ENCODE data around the gene FJX1. TPM values are rescaled to one million over a fixed set of nuclear protein-coding genes. Genes with fewer than 3 reads are reported as not detected.

Gene FJX1
- total RNA-seq, 1 experiment from 2014 or later: 71.4 TPM

GRCh38 chr11:35629914-35630313 lies 11.7 kb downstream of the FJX1 start:
- Histone ChIP-seq H3K27ac (ENCODE audit: low read length) (peak overlapping the region; percentile 52), H3K9ac (ENCODE audit: low read length) (no peak overlapping the region), H3K9me3 (ENCODE audit: low read length) (no peaks in the 10 kb centered on the region), H3K4me3 (ENCODE audit: low read length) (no peak overlapping the region), H3F3A (ENCODE audit: low read length, unreplicated experiment) (no peaks in the 10 kb centered on the region), H3K79me2 (ENCODE audit: low read length) (no peaks in the 10 kb centered on the region), H4K20me1 (ENCODE audit: low read length) (no peaks in the 10 kb centered on the region), H3K4me1 (ENCODE audit: insufficient read depth, low read length) (peaks cover 21% of the 10 kb centered on the region), H3K27me3 (ENCODE audit: low read length) (no peaks in the 10 kb centered on the region), H3K4me2 (ENCODE audit: low read length) (peak overlapping the region; percentile 64), H3K9me2 (replicated peaks; ENCODE audit: low read length) (no peaks in the 10 kb centered on the region), H3K36me3 (ENCODE audit: low read depth, low read length) (no peaks in the 10 kb centered on the region), H2AFZ (ENCODE audit: low read length) (no peak overlapping the region)
- intact Hi-C loops (cut with micrococcal nuclease): loop anchor here (1.0 to 2.0 kb wide), 2 partner anchors 9 to 33 kb away; partner anchors contain the start of gene TRIM44
- CTCF ChIA-PET: interaction anchor here (0.6 to 0.7 kb wide), 3 partner anchors 28 to 352 kb away, joined by 3 read pairs; no protein-coding TSS in a partner anchor
- DNase-seq (peak; percentile 99), ATAC-seq (peak; percentile 97)
- no TSS peak for BruUV-seq (replicated peaks)
- POLR2A ChIA-PET (ENCODE audit: unreplicated experiment): interaction anchor here (0.6 kb wide), 1 partner anchor 9 kb away, joined by 4 read pairs; no protein-coding TSS in a partner anchor
- no peak for TF ChIP-seq CTCF (conservative IDR thresholded peaks at IDR 0.05; ENCODE audit: low read depth, low read length)
- TF ChIP-seq EZH2phosphoT487 (IDR thresholded peaks at IDR 0.05; ENCODE audit: borderline replicate concordance, low read length): no peak
- TF ChIP-seq EZH2 (IDR thresholded peaks at IDR 0.05; ENCODE audit: low read length, unreplicated experiment): no peak

- H4K20me1 ChIP-seq (ENCODE audit: low read length): no peaks in the 10 kb centered on the region
- ChIA-PET CTCF (no interaction called here), POLR2A (ENCODE audit: unreplicated experiment) (no interaction called here)
- no peak overlapping the region for H3K4me2 ChIP-seq (ENCODE audit: low read length)
- ATAC-seq (no peak), DNase-seq (no peak)
- no peaks in the 10 kb centered on the region for H3F3A ChIP-seq (ENCODE audit: low read length, unreplicated experiment)
- no peaks in the 10 kb centered on the region for H3K9me3 ChIP-seq (ENCODE audit: low read length)
- H2AFZ ChIP-seq (ENCODE audit: low read length): no peak overlapping the region
- BruUV-seq (replicated peaks): no TSS peak
- no peaks in the 10 kb centered on the region for H3K79me2 ChIP-seq (ENCODE audit: low read length)
- H3K9ac ChIP-seq (ENCODE audit: low read length): no peak overlapping the region
- no peaks in the 10 kb centered on the region for H3K36me3 ChIP-seq (ENCODE audit: low read depth, low read length)
- no peak overlapping the region for H3K4me3 ChIP-seq (ENCODE audit: low read length)
- H3K4me1 ChIP-seq (ENCODE audit: insufficient read depth, low read length): peaks cover 21% of the 10 kb centered on the region
- TF ChIP-seq CTCF (conservative IDR thresholded peaks at IDR 0.05; ENCODE audit: low read depth, low read length): no peak
- no peak for TF ChIP-seq EZH2phosphoT487 (IDR thresholded peaks at IDR 0.05; ENCODE audit: borderline replicate concordance, low read length)
- TF ChIP-seq EZH2 (IDR thresholded peaks at IDR 0.05; ENCODE audit: low read length, unreplicated experiment): no peak
- no peaks in the 10 kb centered on the region for H3K9me2 ChIP-seq (replicated peaks; ENCODE audit: low read length)
- intact Hi-C loops (cut with micrococcal nuclease): loop anchor here (2.0 kb wide), 1 partner anchor 31 kb away; the partner anchor contains the start of gene TRIM44
- H3K27ac ChIP-seq (ENCODE audit: low read length): no peak overlapping the region
- H3K27me3 ChIP-seq (ENCODE audit: low read length): no peaks in the 10 kb centered on the region
These were observed 13.6 kb downstream of the FJX1 start for GRCh38 chr11:35631891-35632290.

- no peaks in the 10 kb centered on the region for H4K20me1 ChIP-seq (ENCODE audit: low read length)
- DNase-seq: no peak
- H2AFZ ChIP-seq (ENCODE audit: low read length): no peak overlapping the region
- no peaks in the 10 kb centered on the region for H3K27me3 ChIP-seq (ENCODE audit: low read length)
- ATAC-seq: no peak
- no peak overlapping the region for H3K4me3 ChIP-seq (ENCODE audit: low read length)
- peaks cover 21% of the 10 kb centered on the region for H3K4me1 ChIP-seq (ENCODE audit: insufficient read depth, low read length)
- H3F3A ChIP-seq (ENCODE audit: low read length, unreplicated experiment): no peaks in the 10 kb centered on the region
- no TSS peak for BruUV-seq (replicated peaks)
- H3K79me2 ChIP-seq (ENCODE audit: low read length): no peaks in the 10 kb centered on the region
- no peak overlapping the region for H3K4me2 ChIP-seq (ENCODE audit: low read length)
- ChIA-PET CTCF (no interaction called here), POLR2A (ENCODE audit: unreplicated experiment) (no interaction called here)
- H3K9me2 ChIP-seq (replicated peaks; ENCODE audit: low read length): no peaks in the 10 kb centered on the region
- no peaks in the 10 kb centered on the region for H3K9me3 ChIP-seq (ENCODE audit: low read length)
- H3K36me3 ChIP-seq (ENCODE audit: low read depth, low read length): no peaks in the 10 kb centered on the region
- intact Hi-C loops (cut with micrococcal nuclease): no loop called here
- no peak overlapping the region for H3K9ac ChIP-seq (ENCODE audit: low read length)
- TF ChIP-seq EZH2phosphoT487 (IDR thresholded peaks at IDR 0.05; ENCODE audit: borderline replicate concordance, low read length) (no peak), CTCF (conservative IDR thresholded peaks at IDR 0.05; ENCODE audit: low read depth, low read length) (no peak)
- H3K27ac ChIP-seq (ENCODE audit: low read length): no peak overlapping the region
These were observed 14.0 kb downstream of the FJX1 start for GRCh38 chr11:35632301-35632700.

Measured in PC-3 (cell line).